GM21526 (cell line): ENCODE measurements around the gene LYPD6.

Source experiments
- ATAC-seq: cut with Tn5 transposase; IDR thresholded peaks from one replicate; pipeline ENCODE4 v1.9.1; 2021; ENCODE audit warnings: moderate library complexity; ENCODE audit not compliant: unreplicated experiment, low FRiP score

The LYPD6 gene

DNA sequence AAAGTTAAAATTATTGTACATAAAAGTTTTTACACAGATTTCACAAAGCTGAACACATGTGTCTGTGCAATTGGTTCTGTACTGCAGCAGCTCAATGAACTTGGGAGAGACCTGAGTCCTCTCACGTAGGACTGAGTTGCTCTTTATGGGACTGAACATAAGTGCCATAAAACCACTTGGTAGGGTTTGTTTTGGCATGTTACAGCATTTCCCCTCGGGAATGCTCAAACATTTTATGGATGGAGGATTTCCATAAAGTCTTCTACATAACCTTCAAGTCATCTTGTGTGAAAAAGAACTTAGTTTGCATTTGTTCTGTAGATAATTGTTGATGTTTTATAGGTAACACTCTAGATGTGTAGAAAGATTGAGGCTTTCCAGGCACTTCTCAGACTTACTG, 15.9 kb downstream of the LYPD6 start:
- no peak for ATAC-seq

DNA sequence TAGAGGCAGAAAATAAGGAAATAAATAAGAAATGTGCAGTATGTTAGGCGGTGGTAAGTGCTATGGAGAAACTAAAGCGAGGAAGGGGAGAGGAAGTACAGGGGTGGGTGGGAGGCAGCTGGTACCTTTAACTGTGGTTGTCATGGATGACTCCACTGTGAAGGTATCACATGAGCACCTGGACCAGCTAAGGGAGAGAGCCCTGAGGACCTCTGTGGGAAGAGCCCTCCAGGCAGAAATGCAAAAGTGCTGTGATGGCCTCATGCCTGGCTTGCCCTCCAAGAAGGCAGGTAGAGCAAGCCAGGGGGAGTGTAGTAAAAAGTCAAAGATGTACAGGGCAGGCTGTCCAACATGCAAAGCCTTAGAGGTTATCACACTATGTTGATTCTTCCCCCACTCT, 17.9 kb downstream of the LYPD6 start:
- ATAC-seq, result no peak

DNA sequence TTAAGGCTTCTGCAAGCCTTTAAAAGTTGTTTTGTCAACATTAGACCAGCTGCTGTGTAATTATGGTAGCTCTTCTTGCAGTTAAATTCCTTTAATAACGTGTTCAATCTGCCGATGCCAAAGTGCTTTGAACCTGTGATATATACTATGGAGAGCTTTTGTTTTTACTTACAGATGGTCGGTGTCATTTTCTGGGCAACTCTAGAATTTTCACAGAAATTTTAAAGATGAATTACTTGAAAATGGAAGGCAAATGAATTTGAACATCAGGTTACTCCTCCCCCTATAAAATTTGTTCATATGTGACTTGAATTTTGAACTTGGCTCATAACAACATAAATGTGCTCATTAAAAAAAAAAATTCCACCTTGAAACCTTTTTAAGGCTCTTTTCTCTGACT, 23.0 kb downstream of the LYPD6 start:
- ATAC-seq, result no peak

DNA sequence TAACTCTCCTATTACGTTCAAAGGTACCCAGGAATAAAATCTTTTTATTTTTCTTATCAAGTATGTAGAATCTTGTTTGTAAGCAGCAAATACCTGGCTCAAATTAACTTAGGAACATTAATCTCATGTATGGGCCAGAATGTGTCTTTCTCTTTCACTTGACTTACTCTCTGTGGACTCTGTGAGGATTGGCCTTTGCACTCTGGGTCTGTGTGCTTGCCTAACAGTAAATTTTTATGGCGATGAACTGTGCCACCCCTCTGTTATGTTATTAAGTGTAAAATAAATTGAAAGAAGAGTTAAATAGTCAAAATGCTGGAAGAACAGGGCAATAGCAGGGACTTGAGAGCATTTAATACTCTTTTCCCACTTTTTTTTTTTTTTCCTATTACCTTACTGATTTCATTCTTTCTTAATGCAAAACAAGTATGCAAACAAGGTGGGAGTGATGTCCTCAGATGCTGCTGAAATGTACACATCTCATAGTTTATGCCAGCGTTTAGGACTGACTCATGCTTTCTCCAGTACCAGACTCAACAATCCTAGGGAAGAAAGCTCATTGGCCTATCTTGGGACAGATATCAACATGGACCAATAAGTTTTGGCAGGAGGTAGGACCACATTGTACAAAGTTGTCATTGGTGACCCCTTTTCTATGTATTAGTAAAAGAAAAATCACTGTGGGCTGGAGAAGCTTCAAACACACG, 25.5 kb downstream of the LYPD6 start:
- no peak for ATAC-seq

DNA sequence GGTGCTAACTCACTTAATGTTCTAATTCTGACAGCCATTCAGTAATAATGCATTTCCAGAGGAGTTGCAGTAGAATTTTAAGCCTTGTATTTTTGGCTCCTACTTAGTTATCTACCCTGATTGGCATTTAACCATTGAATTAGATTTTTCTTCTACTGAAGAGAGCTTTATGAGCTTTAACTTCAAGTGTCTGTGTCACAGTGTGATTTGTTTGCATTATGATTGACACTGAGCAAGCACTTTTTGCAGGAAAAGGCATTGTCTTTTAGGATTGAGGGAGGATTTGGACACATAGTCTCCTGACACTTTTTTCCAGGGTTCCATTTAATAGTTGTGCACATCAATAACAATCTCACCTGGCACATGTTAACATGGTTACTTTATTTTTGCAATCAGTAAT, 26.7 kb downstream of the LYPD6 start:
- no peak for ATAC-seq

DNA sequence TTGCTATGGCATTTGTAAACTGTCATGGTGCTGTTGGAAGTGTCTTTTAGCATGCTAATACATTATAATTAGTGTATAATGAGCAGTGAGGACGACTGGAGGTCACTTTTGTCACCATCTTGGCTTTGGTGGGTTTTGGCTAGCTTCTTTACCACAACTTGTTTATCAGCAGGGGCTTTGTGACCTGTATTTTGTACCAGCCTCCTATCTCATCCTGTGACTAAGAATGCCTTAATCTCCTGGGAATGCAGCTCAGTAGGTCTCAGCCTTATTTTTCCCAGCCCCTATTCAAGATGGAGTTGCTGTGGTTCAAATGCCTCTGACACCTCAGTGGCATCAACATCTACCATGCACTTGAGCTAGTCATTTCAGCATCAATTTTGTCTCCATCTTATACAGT, 29.7 kb downstream of the LYPD6 start:
- ATAC-seq, result no peak

DNA sequence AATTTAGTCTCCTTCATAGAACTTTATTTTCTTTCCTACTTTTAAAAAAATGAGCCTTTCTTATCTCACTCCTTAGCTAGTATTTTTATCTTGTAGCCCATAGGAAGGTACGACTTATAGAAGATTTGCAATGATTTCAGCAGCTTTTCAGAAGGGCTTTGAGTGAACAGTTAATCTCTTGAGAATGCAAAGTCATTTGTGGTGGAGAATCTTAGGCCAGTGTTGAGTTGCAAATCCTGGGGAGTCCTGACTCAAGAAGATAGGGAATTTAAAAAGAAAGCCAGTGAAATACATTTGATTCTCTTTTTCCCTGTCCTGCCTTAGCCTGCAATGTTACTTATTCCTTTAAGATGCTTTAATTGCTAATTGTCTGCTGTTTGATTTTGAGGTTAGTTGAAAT, 33.6 kb downstream of the LYPD6 start:
- no peak for ATAC-seq

DNA sequence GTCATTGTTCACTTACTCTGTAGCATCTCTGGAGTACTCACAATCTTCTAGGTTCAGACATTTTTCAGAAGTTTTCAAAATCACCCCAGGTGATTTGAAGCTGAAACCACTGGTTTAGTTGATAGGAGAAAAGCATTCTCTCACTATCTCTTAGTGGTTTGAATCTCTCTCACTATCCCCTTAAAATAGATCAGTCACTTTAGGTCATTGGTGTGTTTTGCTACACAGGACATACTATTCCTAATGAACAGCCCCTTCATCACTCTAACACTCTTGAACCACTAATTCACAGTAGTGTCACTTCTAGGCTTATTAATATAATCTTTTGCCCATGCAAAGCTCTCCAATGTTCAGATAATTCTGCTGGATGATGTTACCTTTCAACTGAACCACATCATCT, 34.5 kb downstream of the LYPD6 start:
- no peak for ATAC-seq

DNA sequence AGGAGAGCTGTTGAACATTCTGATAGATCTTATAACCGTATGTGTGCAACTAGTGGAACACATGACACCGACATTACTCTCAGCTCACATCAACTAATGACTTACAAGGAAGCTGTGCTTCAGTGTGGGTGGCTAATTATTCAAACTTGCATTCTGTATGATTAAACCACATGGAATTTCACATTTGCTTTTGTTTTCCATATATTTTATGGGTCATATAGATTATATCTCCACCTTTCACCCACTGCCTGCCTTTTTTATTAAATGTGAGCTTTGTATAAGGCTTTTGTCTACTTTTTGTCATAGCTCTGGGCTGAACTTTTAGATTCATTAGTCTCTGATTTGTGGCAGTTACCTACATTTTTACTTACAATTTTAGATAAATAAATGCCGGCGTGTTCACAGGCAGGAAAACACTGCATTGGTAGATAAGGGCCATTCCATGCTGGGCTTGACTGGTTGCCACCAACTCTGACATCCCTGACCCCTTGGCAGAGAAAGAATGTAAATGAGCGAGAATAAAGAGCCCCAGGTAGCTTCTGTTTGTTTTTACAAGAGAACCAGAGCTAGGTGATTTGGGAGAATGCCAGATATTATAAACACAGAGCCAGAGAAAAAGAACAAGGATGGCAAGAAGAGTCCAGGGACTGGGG, 35.7 kb downstream of the LYPD6 start:
- no peak for ATAC-seq

DNA sequence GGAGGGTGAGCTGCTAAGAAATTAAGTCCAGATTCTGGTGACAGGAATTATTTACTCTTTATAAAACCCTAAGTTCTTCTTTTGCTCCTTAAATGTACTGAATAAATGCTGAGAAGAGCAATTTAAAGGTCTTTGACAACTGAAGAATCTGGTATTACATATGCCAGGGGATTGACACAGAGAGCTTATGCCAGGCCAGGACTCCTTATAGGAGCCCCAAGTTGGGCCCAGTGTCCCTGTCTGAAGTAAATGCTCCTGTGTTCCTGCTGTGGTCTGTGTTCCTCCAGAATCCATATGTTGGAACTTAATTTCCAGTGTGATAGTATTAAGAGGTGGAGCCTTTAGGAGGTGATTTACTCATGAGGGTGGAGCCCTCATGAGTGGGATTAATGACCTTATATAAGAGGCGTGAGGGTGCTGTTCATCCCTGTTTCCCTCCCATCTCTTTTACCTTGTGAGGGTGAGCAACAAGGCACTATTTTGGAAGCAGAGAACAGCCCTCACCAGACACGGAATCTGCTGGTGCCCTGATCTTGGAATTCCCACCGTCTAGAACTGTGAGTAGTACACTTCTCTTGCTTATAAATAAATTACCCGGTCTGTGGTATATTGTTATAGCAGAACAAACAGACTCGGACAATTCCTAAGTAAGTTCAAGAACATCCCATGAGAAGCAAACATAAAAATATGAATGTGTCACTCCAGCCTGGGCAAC, 39.8 kb downstream of the LYPD6 start:
- ATAC-seq, result no peak

DNA sequence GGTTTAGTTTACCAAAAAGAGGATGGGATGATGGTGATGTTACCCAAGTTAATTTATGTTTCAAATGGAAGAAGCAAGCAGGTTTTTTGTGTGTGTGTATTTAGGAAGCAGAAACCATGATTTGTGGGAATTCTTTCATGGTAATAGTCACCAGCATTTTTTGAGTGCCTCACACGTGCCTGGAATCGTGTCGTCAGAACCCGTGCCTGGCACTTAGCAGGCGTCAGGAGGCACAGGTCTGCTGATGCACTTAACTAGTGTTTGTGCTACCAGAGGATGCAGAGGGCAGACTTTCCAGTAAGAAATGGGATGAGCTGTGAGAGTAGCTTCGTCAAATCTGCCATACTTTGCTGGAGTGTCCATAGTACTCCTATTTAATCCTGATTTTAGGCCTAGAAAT, 41.1 kb downstream of the LYPD6 start:
- no peak for ATAC-seq

DNA sequence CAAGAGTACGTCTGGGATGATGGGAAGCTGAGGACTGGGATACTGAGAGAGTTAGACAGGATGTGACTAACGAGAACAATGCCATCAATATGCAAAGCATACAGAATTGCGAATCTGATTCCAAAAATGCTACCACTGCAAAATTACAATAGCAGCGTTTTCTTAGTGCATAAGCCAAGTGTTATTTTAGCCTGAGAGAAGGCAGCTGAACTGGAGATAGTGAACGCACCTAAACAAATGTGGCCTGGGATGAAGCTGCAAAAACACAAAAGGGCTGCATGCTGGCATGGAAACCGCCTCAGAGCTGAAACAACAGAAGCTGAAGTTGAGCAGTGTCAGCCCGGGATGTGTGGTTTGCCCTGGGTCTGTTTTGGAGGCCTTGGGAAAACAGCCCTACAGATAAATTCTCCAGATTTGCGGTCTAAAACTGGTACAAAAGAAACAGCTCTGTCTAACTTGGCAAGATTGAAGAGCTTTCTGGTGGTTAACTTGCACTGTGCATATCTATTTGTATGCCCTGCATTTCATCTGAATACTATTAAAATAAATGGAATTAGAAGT, 45.5 kb downstream of the LYPD6 start:
- ATAC-seq, result no peak

DNA sequence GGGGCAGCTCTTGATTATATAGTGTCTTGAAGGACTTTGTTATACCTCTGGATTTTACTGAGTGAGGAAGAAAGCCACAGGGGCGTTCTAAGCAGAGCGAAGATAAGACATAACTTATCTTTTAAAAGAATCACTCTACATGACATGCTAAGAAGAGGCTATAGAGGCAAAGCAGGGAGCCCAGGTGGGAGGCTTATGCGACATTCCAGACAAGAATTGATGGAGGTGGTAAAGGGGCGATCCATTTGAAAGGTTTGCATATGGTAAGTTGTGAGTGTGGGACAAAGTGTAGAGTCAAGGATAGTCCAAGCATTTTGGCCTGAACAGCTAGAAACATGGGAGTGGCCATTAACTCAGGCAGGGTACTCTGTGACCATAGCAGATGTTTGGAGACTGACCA, 49.8 kb downstream of the LYPD6 start:
- ATAC-seq, result no peak

DNA sequence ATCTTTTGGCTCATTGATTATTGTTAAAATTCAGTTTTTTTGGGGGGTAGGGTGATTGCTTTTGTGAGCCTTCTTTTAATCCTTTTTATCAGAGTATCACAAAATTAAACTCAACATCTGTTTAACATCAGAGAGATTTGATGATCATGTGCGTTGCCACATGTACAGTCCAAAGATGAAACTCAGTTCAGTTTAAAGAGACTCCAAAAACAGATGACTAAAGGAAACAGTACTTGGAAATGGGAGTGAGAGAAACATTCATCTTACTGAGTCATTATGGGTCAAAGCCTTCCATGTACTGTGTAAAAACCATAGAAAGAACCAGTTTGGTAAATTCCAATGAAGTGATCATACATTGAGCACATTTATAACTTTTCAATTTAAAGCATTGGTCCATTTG, 53.0 kb downstream of the LYPD6 start:
- no peak for ATAC-seq

DNA sequence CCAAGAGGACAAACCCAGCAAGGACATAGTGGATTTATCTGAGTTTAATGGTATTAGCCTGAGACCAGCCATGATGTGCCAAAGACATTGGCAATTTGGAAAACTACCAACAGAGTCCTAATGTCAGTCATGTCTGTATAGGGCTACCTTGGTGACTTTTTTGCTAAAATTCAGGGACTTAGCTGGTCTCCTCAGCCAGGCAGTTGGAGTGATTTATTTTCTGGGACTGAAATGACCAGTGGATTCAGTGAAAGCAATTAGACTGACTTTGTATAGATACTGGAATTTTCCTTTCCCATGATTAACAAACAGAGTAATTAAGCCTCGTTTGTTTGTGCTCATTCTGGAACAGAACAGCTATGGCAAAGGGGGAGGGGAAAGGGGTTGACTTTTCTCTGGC, 55.0 kb downstream of the LYPD6 start:
- ATAC-seq, result no peak

DNA sequence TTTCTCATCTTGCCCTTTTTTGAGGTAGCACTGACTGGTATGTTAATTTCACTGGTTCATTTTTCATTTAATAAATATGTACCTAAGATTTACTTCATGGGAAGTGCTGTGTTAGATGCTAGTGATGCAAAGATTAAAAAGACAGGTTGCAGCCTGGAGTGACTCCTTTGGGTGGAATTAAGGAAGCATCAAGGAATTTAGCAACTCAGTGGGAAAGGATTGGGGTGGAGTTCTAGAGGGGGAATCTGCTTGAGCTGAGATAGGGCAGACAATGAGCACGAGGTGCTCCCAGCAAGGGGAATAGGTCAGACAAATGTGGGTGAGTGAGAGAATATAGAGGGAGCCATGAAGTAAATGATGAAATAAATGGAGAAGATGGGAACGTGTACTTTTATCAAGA, 57.0 kb downstream of the LYPD6 start:
- no peak for ATAC-seq

DNA sequence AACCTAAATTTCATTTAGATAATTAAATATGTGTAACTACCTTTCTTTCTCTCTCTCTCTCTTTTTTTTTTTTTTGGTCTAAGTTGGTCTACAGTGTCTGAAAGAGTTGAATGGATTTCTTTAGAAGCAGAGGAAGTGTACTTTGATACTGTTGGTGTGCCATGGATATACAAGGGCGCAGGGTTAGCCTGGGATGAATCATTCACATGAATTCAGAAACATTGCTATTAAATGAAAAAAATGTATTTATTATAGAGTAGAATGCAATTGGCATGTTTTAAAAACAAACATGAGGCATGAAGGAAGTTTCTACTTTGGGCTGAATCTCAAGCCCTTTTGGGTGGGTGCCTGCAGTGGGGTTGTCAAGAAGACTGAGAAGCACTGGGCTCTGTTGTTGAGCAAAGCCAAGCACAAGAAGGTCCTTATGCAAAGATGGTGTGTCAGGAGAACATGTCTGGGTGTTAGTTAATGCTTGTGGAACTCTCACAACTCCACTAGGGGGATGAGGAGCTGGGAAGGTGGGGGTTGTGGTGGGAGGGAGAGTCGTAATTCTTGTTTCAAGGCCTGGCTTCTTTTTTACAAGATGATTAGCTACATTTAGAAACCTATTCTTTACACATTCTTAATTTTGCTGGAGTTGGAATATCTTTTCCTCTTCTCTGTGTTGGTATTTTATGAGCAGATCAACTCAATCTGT, 57.9 kb downstream of the LYPD6 start:
- ATAC-seq, result no peak

DNA sequence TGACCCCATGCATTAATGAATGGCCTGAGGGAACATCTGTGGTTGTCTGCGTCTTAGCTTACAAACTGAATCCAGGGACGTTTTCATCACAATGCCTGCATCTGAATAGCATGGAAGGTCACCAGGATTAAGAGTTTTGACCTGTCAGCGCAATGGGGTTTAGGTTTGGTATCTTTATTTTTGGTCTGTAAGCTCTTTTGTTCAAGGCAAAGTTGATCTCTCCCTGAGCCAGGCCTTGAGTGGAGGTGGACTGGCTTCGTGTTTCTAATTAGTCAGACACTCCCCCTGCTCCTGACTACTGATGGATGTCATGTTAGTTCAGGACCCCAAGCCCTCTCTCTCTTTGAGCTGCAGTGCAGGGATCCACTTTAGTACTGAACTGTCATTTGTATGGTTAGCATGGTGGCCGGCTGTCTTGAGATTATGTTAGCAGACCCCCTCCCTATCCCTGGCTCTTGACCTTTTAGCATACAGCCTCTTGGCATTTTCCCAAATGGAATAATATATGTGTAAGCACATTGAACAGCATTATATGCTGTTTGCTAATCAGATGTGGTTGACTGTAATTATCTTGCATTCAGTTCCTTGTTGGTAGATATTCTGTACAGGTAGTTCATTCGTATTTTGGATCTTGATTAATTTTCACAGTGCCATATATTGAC, 59.2 kb downstream of the LYPD6 start:
- ATAC-seq, result no peak

DNA sequence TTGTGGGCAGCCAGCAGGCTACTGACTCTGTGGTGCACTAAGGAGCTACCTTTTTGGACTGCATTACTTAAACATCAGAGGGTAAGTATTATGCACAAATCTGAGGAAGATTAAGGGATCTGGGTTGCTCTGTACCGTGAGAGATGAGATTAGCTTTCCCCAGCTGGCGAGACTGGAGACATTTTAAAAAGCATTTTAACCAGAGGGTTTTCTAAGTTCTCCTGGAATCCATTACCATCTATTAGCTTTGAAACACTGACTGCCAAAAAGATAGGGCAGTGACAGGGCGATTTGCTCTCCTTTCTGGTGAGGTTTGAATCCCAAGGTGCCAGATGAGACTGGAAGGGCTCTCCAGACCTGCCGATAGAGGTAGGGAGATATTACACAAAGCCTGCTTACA, 63.2 kb downstream of the LYPD6 start:
- ATAC-seq, result no peak

DNA sequence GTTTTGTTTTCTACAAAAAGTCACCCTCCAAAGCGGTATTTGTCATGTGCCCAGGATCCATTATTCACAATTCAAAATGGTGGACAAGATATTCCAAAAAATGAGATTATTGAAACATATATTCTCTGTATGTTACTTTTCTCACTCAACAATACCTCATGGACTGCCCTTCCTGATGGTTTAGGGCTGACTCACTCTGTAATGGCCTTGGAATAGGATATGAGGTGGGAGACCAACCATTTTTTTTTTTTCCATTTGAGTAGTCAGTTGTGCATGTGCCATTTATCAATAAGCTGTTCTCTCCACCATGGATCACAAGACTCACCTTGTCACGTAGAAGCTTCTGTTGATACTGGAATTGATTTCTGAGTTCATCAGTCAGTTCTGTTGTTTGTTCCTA, 64.5 kb downstream of the LYPD6 start:
- ATAC-seq, result no peak
